PFSK-1 (cell line): ENCODE data around the gene OPA3.

Source experiments
- POLR2AphosphoS5 ChIP-seq: IDR thresholded peaks from 2 replicates; pipeline ENCODE4 v1.6.1; 2012; ENCODE audit warnings: low read depth, mild to moderate bottlenecking, control low read depth, low read length, moderate library complexity
- REST ChIP-seq, 2 experiments: IDR thresholded peaks; 2 replicates each; pipeline versions ENCODE4 v1.6.1 to v1.8.0; 2011 to 2012; ENCODE audit warnings: low read depth in 2 of 2, low read length in 2 of 2, control low read depth in 1 of 2, inconsistent platforms in 1 of 2, mild to moderate bottlenecking in 1 of 2, moderate library complexity in 1 of 2; ENCODE audit not compliant: insufficient read depth in 1 of 2
- SIN3A ChIP-seq: IDR thresholded peaks from 2 replicates; pipeline ENCODE4 v1.6.1; 2012; ENCODE audit warnings: mild to moderate bottlenecking, low read length, moderate library complexity, borderline replicate concordance; ENCODE audit not compliant: insufficient read depth
- TAF1 ChIP-seq: IDR thresholded peaks from 2 replicates; pipeline ENCODE4 v1.6.1; 2012; ENCODE audit warnings: low read length, control low read depth, borderline replicate concordance; ENCODE audit not compliant: insufficient read depth

- no peak for TF ChIP-seq POLR2AphosphoS5
- TF ChIP-seq REST (IDR thresholded peaks at IDR 0.05; ENCODE audit: insufficient read depth in 1 of 2, low read depth in 2 of 2, low read length in 2 of 2): no peak
- no peak for TF ChIP-seq TAF1
- no peak for TF ChIP-seq SIN3A
These were observed 16.5 kb upstream of the OPA3 start for GRCh38 chr19:45601115-45601514.
